ENCODE results near the gene PPP2R3A. TPM values are rescaled to one million over a fixed set of nuclear protein-coding genes. Genes with fewer than 3 reads are reported as not detected.

Gene PPP2R3A
- total and polyA plus RNA-seq, 8 donors, result 8.1 to 18.0 (median 14.1) TPM

GRCh38 chr3:135980343-135980742 is 14.8 kb downstream of the PPP2R3A start:
- no peak for ATAC-seq
- H3K4me3 ChIP-seq, result no peak overlapping the region
- H3K27ac ChIP-seq, result no peak overlapping the region
- H3K9me3 ChIP-seq, result no peaks in the 10 kb centered on the region
- no peak for TF ChIP-seq CTCF (IDR thresholded peaks at IDR 0.05)
- H3K36me3 ChIP-seq, result no peaks in the 10 kb centered on the region
- H3K4me1 ChIP-seq, result no peaks in the 10 kb centered on the region
- H3K27me3 ChIP-seq, result no peaks in the 10 kb centered on the region
- intact Hi-C loops (cut with DNase I), result no loop called here
- DNase-seq, result no peak

GRCh38 chr3:135981701-135982403 is 16.3 kb downstream of the PPP2R3A start:
- Histone ChIP-seq H3K4me3 (no peak overlapping the region), H3K27me3 (no peaks in the 10 kb centered on the region), H3K27ac (no peak overlapping the region), H3K9me3 (no peaks in the 10 kb centered on the region), H3K4me1 (no peaks in the 10 kb centered on the region), H3K36me3 (no peaks in the 10 kb centered on the region)
- no peak for ATAC-seq
- DNase-seq, result no peak
- TF ChIP-seq CTCF (IDR thresholded peaks at IDR 0.05), result no peak
- intact Hi-C loops (cut with DNase I), result no loop called here

GRCh38 chr3:135982404-135982761 is 16.9 kb downstream of the PPP2R3A start:
- H3K27ac ChIP-seq, result no peak overlapping the region
- H3K27me3 ChIP-seq, result no peaks in the 10 kb centered on the region
- H3K36me3 ChIP-seq, result no peaks in the 10 kb centered on the region
- ATAC-seq (no peak), DNase-seq (no peak)
- no peaks in the 10 kb centered on the region for H3K9me3 ChIP-seq
- H3K4me3 ChIP-seq, result no peak overlapping the region
- no peak for TF ChIP-seq CTCF (IDR thresholded peaks at IDR 0.05)
- H3K4me1 ChIP-seq, result no peaks in the 10 kb centered on the region
- intact Hi-C loops (cut with DNase I), result no loop called here

GRCh38 chr3:135982922-135983581 is 17.5 kb downstream of the PPP2R3A start:
- no peak for ATAC-seq

More at GRCh38 chr3:135982922-135983581, 17.5 kb downstream of the PPP2R3A start:
- no peak overlapping the region for H3K27ac ChIP-seq
- H3K27me3 ChIP-seq, result no peaks in the 10 kb centered on the region
- no peaks in the 10 kb centered on the region for H3K36me3 ChIP-seq
- no peaks in the 10 kb centered on the region for H3K9me3 ChIP-seq
- intact Hi-C loops (cut with DNase I), result no loop called here
- H3K4me1 ChIP-seq, result no peaks in the 10 kb centered on the region
- no peak overlapping the region for H3K4me3 ChIP-seq
- no peak for DNase-seq
- no peak for TF ChIP-seq CTCF (IDR thresholded peaks at IDR 0.05)

All from left lung (tissue), 10 donors.